ENCODE measurements around the gene NUDC. TPM values are rescaled to one million over a fixed set of nuclear protein-coding genes. Genes with fewer than 3 reads are reported as not detected.

Gene NUDC
- total and polyA plus RNA-seq, 2 of the 13 experiments (the other 11 are each of a cell fraction or from before 2014, with no cell fraction given) = 34.7 to 104 TPM

- TF ChIP-seq USF2 (IDR thresholded peaks at IDR 0.05; ENCODE audit: low read depth, low read length) (peak; percentile 82), USF2 (CRISPR knock-in tag; IDR thresholded peaks at IDR 0.05; ENCODE audit: borderline replicate concordance) (peak; percentile 98; the same call in 1 of the 2 replicates), PREB (CRISPR knock-in tag; IDR thresholded peaks at IDR 0.05) (no peak), ZBTB43 (CRISPR knock-in tag; conservative IDR thresholded peaks at IDR 0.05) (no peak; the same call in 1 of the 2 replicates), KLF12 (CRISPR knock-in tag; IDR thresholded peaks at IDR 0.05; ENCODE audit: borderline replicate concordance) (no peak), MZF1 (CRISPR knock-in tag; IDR thresholded peaks at IDR 0.05; ENCODE audit: borderline replicate concordance) (no peak), FOXK2 (IDR thresholded peaks at IDR 0.05) (no peak), TP53 (CRISPR knock-in tag; conservative IDR thresholded peaks at IDR 0.05) (no peak), TFDP1 (CRISPR knock-in tag; IDR thresholded peaks at IDR 0.05; ENCODE audit: borderline replicate concordance) (no peak; the same call in 1 of the 2 replicates), HNRNPL (IDR thresholded peaks at IDR 0.05; ENCODE audit: low read depth, low read length) (0 out of 2 replicates have a peak, but pooled peaks have one; percentile 34), TAF15 (IDR thresholded peaks at IDR 0.05; ENCODE audit: low read depth, low read length, poor library complexity, severe bottlenecking) (no peak), CREBL2 (CRISPR knock-in tag; IDR thresholded peaks at IDR 0.05; ENCODE audit: borderline replicate concordance) (no peak), RFX5 (IDR thresholded peaks at IDR 0.05; ENCODE audit: low read depth, low read length) (no peak), RCOR2 (CRISPR knock-in tag; IDR thresholded peaks at IDR 0.05) (peak; percentile 39; the same call in 1 of the 2 replicates), IRF9 (CRISPR knock-in tag; IDR thresholded peaks at IDR 0.05; ENCODE audit: borderline replicate concordance) (peak; percentile 67; the same call in 1 of the 2 replicates), POGZ (CRISPR knock-in tag; IDR thresholded peaks at IDR 0.05) (peak; percentile 58), NFYB (CRISPR knock-in tag; IDR thresholded peaks at IDR 0.05) (0 out of 2 replicates have a peak, but pooled peaks have one; percentile 11), NONO (IDR thresholded peaks at IDR 0.05) (no peak), NONO (CRISPR knock-in tag; conservative IDR thresholded peaks at IDR 0.05) (peak; percentile 76)
Measured at GRCh38 chr1:26900001-26900814, 21.3 kb upstream of the NUDC start, which contains the start of gene GPATCH3 (continued).

All from HepG2 (cell line).